GM12878 (cell line): ENCODE measurements around the gene ASAP3. TPM values are rescaled to one million over a fixed set of nuclear protein-coding genes. Genes with fewer than 3 reads are reported as not detected.

ENCODE experiments used
- ATAC-seq: fragments of 200-7000 bp; cut with Tn5 transposase; 3 replicates; pipeline ENCODE4 v1.9.1; 2020; ENCODE audit warnings: mild to moderate bottlenecking, moderate library complexity
- BruUV-seq: library from RNA; stranded (reverse); fragments of 400-500 nt; replicated peaks from 2 replicates; lab custom pipeline; 2021; lab: Mats Ljungman, UMichigan
- CTCF ChIA-PET: fragments of 300-600 bp; sonication (Branson Sonifier 250); formaldehyde crosslinking; extraction: SDS; loops from one replicate; lab custom pipeline; 2021; ENCODE audit warnings: inconsistent platforms; lab: Yijun Ruan, JAX
- POLR2A ChIA-PET: fragments of 350-600 bp; formaldehyde crosslinking; extraction: SDS; loops from one replicate; lab custom pipeline; 2021; ENCODE audit warnings: inconsistent platforms; lab: Charles Lee
- RAD21 ChIA-PET: fragments of 300-600 bp; sonication (Branson Sonifier 250); formaldehyde crosslinking; loops from one replicate; lab custom pipeline; 2023; ENCODE audit warnings: antibody characterized with exemption; ENCODE audit not compliant: unreplicated experiment; lab: Charles Lee
- SMC1A ChIA-PET: fragments of 300-600 bp; sonication (Branson Sonifier 250); formaldehyde crosslinking; loops from one replicate; lab custom pipeline; 2023; ENCODE audit not compliant: unreplicated experiment, uncharacterized antibody; lab: Charles Lee
- DNase-seq: peaks from one replicate; pipeline ENCODE4 v3.0.0-alpha.2; 2011; ENCODE audit warnings: low read depth, low spot score
- FAIRE-seq: peaks from 3 replicates; lab custom pipeline; 2011; peaks lifted over from hg19 to GRCh38; lab: Jason Lieb, UNC
- H2AFZ ChIP-seq: 2 replicates; pipeline ENCODE4 v1.6.0; 2011; ENCODE audit warnings: low read depth, low read length, control low read depth; ENCODE audit not compliant: control insufficient read depth
- H3K27ac ChIP-seq: 2 replicates; pipeline ENCODE4 v1.5.1; 2011; ENCODE audit warnings: control low read depth; ENCODE audit not compliant: control insufficient read depth, insufficient read depth
- H3K27me3 ChIP-seq, 2 experiments: replicated peaks in 1 of 2; 2 replicates each; pipeline versions ENCODE4 v1.6.0 to v1.6.1; 2011; ENCODE audit warnings: low read length in 1 of 2; ENCODE audit not compliant: control insufficient read depth in 2 of 2, insufficient read depth in 2 of 2
- H3K36me3 ChIP-seq, 2 experiments: 2 replicates each; pipeline ENCODE4 v1.5.1; 2011; ENCODE audit warnings: low read length in 1 of 2; ENCODE audit not compliant: control insufficient read depth in 2 of 2, insufficient read depth in 2 of 2
- H3K4me1 ChIP-seq: 2 replicates; pipeline ENCODE4 v1.6.1; 2011; ENCODE audit warnings: mild to moderate bottlenecking, low read length, moderate library complexity, mixed read lengths; ENCODE audit not compliant: control insufficient read depth, insufficient read depth
- H3K4me2 ChIP-seq: 2 replicates; pipeline ENCODE4 v1.6.0; 2011; ENCODE audit warnings: control low read depth; ENCODE audit not compliant: control insufficient read depth, insufficient read depth
- H3K4me3 ChIP-seq: fragments of 200-600 bp; sonication (generic); 2 replicates; pipeline ENCODE4 v1.5.1; 2016
- H3K79me2 ChIP-seq: 2 replicates; pipeline ENCODE4 v1.6.0; 2011; ENCODE audit warnings: low read length; ENCODE audit not compliant: control insufficient read depth, insufficient read depth
- H3K9ac ChIP-seq: 2 replicates; pipeline ENCODE4 v1.8.0; 2011; ENCODE audit warnings: low read length, control low read depth, mixed read lengths; ENCODE audit not compliant: control insufficient read depth, insufficient read depth
- H3K9me3 ChIP-seq: replicated peaks from 3 replicates; pipeline ENCODE4 v1.5.1; 2011; ENCODE audit warnings: mild to moderate bottlenecking, low read length; ENCODE audit not compliant: control insufficient read depth, insufficient read depth
- H4K20me1 ChIP-seq: 2 replicates; pipeline ENCODE4 v1.6.0; 2011; ENCODE audit not compliant: control insufficient read depth, insufficient read depth
- BCLAF1 ChIP-seq: fragments of 450-650 bp; IDR thresholded peaks from 2 replicates; pipeline ENCODE4 v1.6.1; 2017; ENCODE audit warnings: antibody characterized with exemption, mild to moderate bottlenecking, moderate library complexity
- CHD1 ChIP-seq: IDR thresholded peaks from 2 replicates; pipeline ENCODE4 v1.6.1; 2012; ENCODE audit warnings: low read depth, low read length, improper control_type of control experiment
- NFYA ChIP-seq: IDR thresholded peaks from 2 replicates; pipeline ENCODE4 v1.6.1; 2011; ENCODE audit warnings: low read depth, mild to moderate bottlenecking, low read length, improper control_type of control experiment, borderline replicate concordance
- RELB ChIP-seq: fragments of 450-650 bp; IDR thresholded peaks from 2 replicates; pipeline ENCODE4 v1.6.1; 2017; ENCODE audit warnings: low read depth, mild to moderate bottlenecking, moderate library complexity
- WGBS: methylation state at CpG from one replicate; pipeline ENCODE4 v1.1.6; 2016; ENCODE audit warnings: low lambda C conversion rate; ENCODE audit not compliant: insufficient replicate concordance, insufficient coverage; ENCODE audit errors: missing lambda C conversion rate; 5-methylcytosine and 5-hydroxymethylcytosine counted together
- in situ Hi-C: fragments of 300-500 bp; cut with MboI; formaldehyde crosslinking; loops from 9 replicates; pipeline ENCODE4 v1.14.3; 2018; ENCODE audit warnings: mixed read lengths
- intact Hi-C: fragments of 100-400 bp; cut with micrococcal nuclease; formaldehyde crosslinking; loops from one replicate; pipeline ENCODE4 v1.14.2; 2022; ENCODE audit not compliant: unreplicated experiment
- polyA plus RNA-seq, 11 experiments: library from polyadenylated mRNA; depleted of rRNA in 4 of 11; unstranded in 6 of 11; stranded (reverse) in 5 of 11; fragments of >200 nt; fragmentation: Nextera tagmentation in 4 of 11; fragmentation: Illumina TruSeq in 1 of 11; extraction: Ambion mirVana in 4 of 11; extraction: Trizol in 1 of 11; gene quantifications; 1 replicate in 1 of 11; 2 replicates in 10 of 11; pipeline versions ENCODE4 v1.2.1 to v1.2.3, GENCODE V29; 2011 to 2016; ENCODE audit warnings: inconsistent platforms in 2 of 11, missing spikeins in 2 of 11, low read depth in 1 of 11
- total RNA-seq, 4 experiments: library from RNA; depleted of rRNA in 3 of 4; stranded (reverse); fragments of >200 nt in 3 of 4; fragmentation: Illumina TruSeq in 1 of 4; extraction: Trizol in 1 of 4; gene quantifications; 2 replicates each; pipeline versions ENCODE4 v1.2.1 to v1.2.3, GENCODE V29; 2013 to 2021

ASAP3 gene
- total and polyA plus RNA-seq, 10 of the 15 experiments (the other 5 are each of a cell fraction or from before 2014, with no cell fraction given): 0.04 to 0.92 (median 0.34) TPM; not detected in 1

GRCh38 chr1:23506376-23507107 is 22.6 kb upstream of the ASAP3 start:
- no peak for FAIRE-seq
- POLR2A ChIA-PET: interaction anchor here (1.2 kb wide), 1 partner anchor 14 kb away, joined by 3 read pairs; no protein-coding TSS in a partner anchor
- intact Hi-C loops: no loop called here

GRCh38 chr1:23505851-23506250 is 21.9 kb upstream of the ASAP3 start:
- Histone ChIP-seq H3K4me2 (no peak overlapping the region), H3K27ac (no peak overlapping the region), H3K4me3 (no peak overlapping the region), H3K9ac (no peak overlapping the region), H3K9me3 (no peaks in the 10 kb centered on the region), H2AFZ (no peak overlapping the region), H3K36me3 (peaks cover 4 to 31% of the 10 kb centered on the region in 2 experiments; a peak in 3 of 4 replicates), H3K79me2 (no peaks in the 10 kb centered on the region), H3K4me1 (no peaks in the 10 kb centered on the region), H4K20me1 (no peaks in the 10 kb centered on the region), H3K27me3 (no peaks in the 10 kb centered on the region)
- intact Hi-C loops (no loop called here), in situ Hi-C loops (no loop called here)
- DNase-seq: no peak
- ATAC-seq: no peak
- RAD21 ChIA-PET: no interaction called here
- SMC1A ChIA-PET: no interaction called here
- 100% methylated on average over 6 of the region's 6 CpGs for WGBS
- no TSS peak for BruUV-seq
- POLR2A ChIA-PET: no interaction called here
- no peak for FAIRE-seq
- no peak for TF ChIP-seq NFYA
- TF ChIP-seq BCLAF1: no peak
- TF ChIP-seq RELB: no peak
- CTCF ChIA-PET: interaction anchor here (1.2 to 2.3 kb wide), 3 partner anchors 9 to 33 kb away, joined by 3 to 11 read pairs (median 3); no protein-coding TSS in a partner anchor

More at GRCh38 chr1:23506376-23507107, 22.6 kb upstream of the ASAP3 start:
- no peaks in the 10 kb centered on the region for H3K9me3 ChIP-seq
- DNase-seq: no peak
- no peaks in the 10 kb centered on the region for H3K4me1 ChIP-seq
- H3K27me3 ChIP-seq: no peaks in the 10 kb centered on the region
- no peak overlapping the region for H3K4me3 ChIP-seq
- no TSS peak for BruUV-seq
- H3K4me2 ChIP-seq: no peak overlapping the region
- H3K9ac ChIP-seq: no peak overlapping the region
- 86% methylated on average over 13 of the region's 13 CpGs for WGBS
- H4K20me1 ChIP-seq: no peaks in the 10 kb centered on the region
- no peak overlapping the region for H2AFZ ChIP-seq
- in situ Hi-C loops: no loop called here
- no peaks in the 10 kb centered on the region for H3K79me2 ChIP-seq
- H3K36me3 ChIP-seq: peaks cover 4 to 31% of the 10 kb centered on the region in 2 experiments; a peak in 3 of 4 replicates
- CTCF ChIA-PET: interaction anchor here (1.2 to 2.3 kb wide), 3 partner anchors 10 to 33 kb away, joined by 3 to 11 read pairs (median 3); no protein-coding TSS in a partner anchor
- TF ChIP-seq CHD1: no peak
- TF ChIP-seq, all 136 proteins: peak for 0
- RAD21 ChIA-PET: no interaction called here
- H3K27ac ChIP-seq: no peak overlapping the region
- SMC1A ChIA-PET: interaction anchor here (1.4 kb wide), 1 partner anchor 9 kb away, joined by 3 read pairs; no protein-coding TSS in a partner anchor
- no peak for ATAC-seq
